IPS-18a (cell line): ENCODE measurements around the gene EGLN3.

Experiments
- H3K27ac ChIP-seq: one replicate; pipeline ENCODE4 v1.5.1; 2013; ENCODE audit warnings: low read length
- H3K27me3 ChIP-seq: one replicate; pipeline ENCODE4 v1.6.1; 2013; ENCODE audit warnings: mild to moderate bottlenecking, low read length; ENCODE audit not compliant: control insufficient read depth, insufficient read depth
- H3K36me3 ChIP-seq: one replicate; pipeline ENCODE4 v1.6.1; 2013; ENCODE audit warnings: low read depth, low read length; ENCODE audit not compliant: control insufficient read depth
- H3K4me1 ChIP-seq: one replicate; pipeline ENCODE4 v1.6.1; 2013; ENCODE audit warnings: low read depth, low read length; ENCODE audit not compliant: control insufficient read depth
- H3K4me3 ChIP-seq: one replicate; pipeline ENCODE4 v1.5.1; 2013; ENCODE audit warnings: low read length
- H3K9ac ChIP-seq: one replicate; pipeline ENCODE4 v1.6.1; 2013; ENCODE audit warnings: mild to moderate bottlenecking, low read length, moderate library complexity
- H3K9me3 ChIP-seq: one replicate; pipeline ENCODE4 v1.6.1; 2013; ENCODE audit warnings: low read depth, low read length; ENCODE audit not compliant: control insufficient read depth

The EGLN3 gene

GRCh38 chr14:33950320-33951182 is at the start of gene EGLN3:
TSS of gene EGLN3 (minus strand) at chr14:33951074. CDS start at chr14:33950752, 322 bp downstream.
- H3K4me1 ChIP-seq, result peaks cover 20% of the 10 kb centered on the region
- H3K9me3 ChIP-seq, result no peaks in the 10 kb centered on the region
- peak within 1 kb of the TSS; percentile 7 for H3K27ac ChIP-seq
- no peaks in the 10 kb centered on the region for H3K36me3 ChIP-seq
- H3K9ac ChIP-seq, result peak within 1 kb of the TSS; percentile 35
- peaks cover 26% of the 10 kb centered on the region for H3K27me3 ChIP-seq
- H3K4me3 ChIP-seq, result peak within 1 kb of the TSS; percentile 72

GRCh38 chr14:34000396-34000795 is 49.5 kb upstream of the EGLN3 start:
- no peaks in the 10 kb centered on the region for H3K9me3 ChIP-seq
- H3K4me3 ChIP-seq, result no peak overlapping the region
- no peak overlapping the region for H3K9ac ChIP-seq
- H3K36me3 ChIP-seq, result no peaks in the 10 kb centered on the region
- H3K27me3 ChIP-seq, result no peaks in the 10 kb centered on the region
- H3K27ac ChIP-seq, result no peak overlapping the region
- H3K4me1 ChIP-seq, result no peaks in the 10 kb centered on the region

- no peaks in the 10 kb centered on the region for H3K36me3 ChIP-seq
- H3K9me3 ChIP-seq, result no peaks in the 10 kb centered on the region
- no peak overlapping the region for H3K27ac ChIP-seq
- no peak overlapping the region for H3K9ac ChIP-seq
- no peaks in the 10 kb centered on the region for H3K4me1 ChIP-seq
- H3K27me3 ChIP-seq, result no peaks in the 10 kb centered on the region
- no peak overlapping the region for H3K4me3 ChIP-seq
Measured at GRCh38 chr14:33999771-34000291, 49.0 kb upstream of the EGLN3 start.

GRCh38 chr14:33997611-33998010 is 46.7 kb upstream of the EGLN3 start:
- Histone ChIP-seq H3K36me3 (no peaks in the 10 kb centered on the region), H3K27me3 (no peaks in the 10 kb centered on the region), H3K9ac (no peak overlapping the region), H3K4me3 (no peak overlapping the region), H3K4me1 (no peaks in the 10 kb centered on the region), H3K27ac (no peak overlapping the region), H3K9me3 (no peaks in the 10 kb centered on the region)

GRCh38 chr14:33996462-33996861 is 45.6 kb upstream of the EGLN3 start:
- no peak overlapping the region for H3K27ac ChIP-seq
- no peak overlapping the region for H3K9ac ChIP-seq
- no peaks in the 10 kb centered on the region for H3K36me3 ChIP-seq
- H3K27me3 ChIP-seq, result no peaks in the 10 kb centered on the region
- H3K4me1 ChIP-seq, result no peaks in the 10 kb centered on the region
- H3K4me3 ChIP-seq, result no peak overlapping the region
- H3K9me3 ChIP-seq, result no peaks in the 10 kb centered on the region

- H3K27ac ChIP-seq, result no peak overlapping the region
- no peak overlapping the region for H3K9ac ChIP-seq
- H3K4me3 ChIP-seq, result no peak overlapping the region
- H3K4me1 ChIP-seq, result no peaks in the 10 kb centered on the region
- H3K27me3 ChIP-seq, result no peaks in the 10 kb centered on the region
- no peaks in the 10 kb centered on the region for H3K36me3 ChIP-seq
- no peaks in the 10 kb centered on the region for H3K9me3 ChIP-seq
Measured at GRCh38 chr14:33993246-33993645, 42.4 kb upstream of the EGLN3 start.

GRCh38 chr14:33992274-33993007 is 41.6 kb upstream of the EGLN3 start:
- H3K27ac ChIP-seq, result no peak overlapping the region
- no peak overlapping the region for H3K9ac ChIP-seq
- no peaks in the 10 kb centered on the region for H3K27me3 ChIP-seq
- no peaks in the 10 kb centered on the region for H3K36me3 ChIP-seq
- no peaks in the 10 kb centered on the region for H3K4me1 ChIP-seq
- no peak overlapping the region for H3K4me3 ChIP-seq
- no peaks in the 10 kb centered on the region for H3K9me3 ChIP-seq

- Histone ChIP-seq H3K27me3 (no peaks in the 10 kb centered on the region), H3K4me1 (no peaks in the 10 kb centered on the region), H3K36me3 (no peaks in the 10 kb centered on the region), H3K9ac (no peak overlapping the region), H3K27ac (no peak overlapping the region), H3K9me3 (no peaks in the 10 kb centered on the region), H3K4me3 (no peak overlapping the region)
Measured at GRCh38 chr14:33990790-33991189, 39.9 kb upstream of the EGLN3 start.

GRCh38 chr14:33987565-33988080 is 36.7 kb upstream of the EGLN3 start:
- H3K4me1 ChIP-seq, result no peaks in the 10 kb centered on the region
- no peak overlapping the region for H3K27ac ChIP-seq
- H3K36me3 ChIP-seq, result no peaks in the 10 kb centered on the region
- no peak overlapping the region for H3K4me3 ChIP-seq
- H3K9ac ChIP-seq, result no peak overlapping the region
- H3K27me3 ChIP-seq, result no peaks in the 10 kb centered on the region
- H3K9me3 ChIP-seq, result no peaks in the 10 kb centered on the region

GRCh38 chr14:33986804-33987203 is 35.9 kb upstream of the EGLN3 start:
- Histone ChIP-seq H3K36me3 (no peaks in the 10 kb centered on the region), H3K9ac (no peak overlapping the region), H3K27ac (no peak overlapping the region), H3K4me3 (no peak overlapping the region), H3K4me1 (no peaks in the 10 kb centered on the region), H3K27me3 (no peaks in the 10 kb centered on the region), H3K9me3 (no peaks in the 10 kb centered on the region)

- no peak overlapping the region for H3K9ac ChIP-seq
- H3K27ac ChIP-seq, result no peak overlapping the region
- H3K4me3 ChIP-seq, result no peak overlapping the region
- no peaks in the 10 kb centered on the region for H3K36me3 ChIP-seq
- H3K9me3 ChIP-seq, result no peaks in the 10 kb centered on the region
- no peaks in the 10 kb centered on the region for H3K27me3 ChIP-seq
- H3K4me1 ChIP-seq, result no peaks in the 10 kb centered on the region
Measured at GRCh38 chr14:33985242-33985641, 34.4 kb upstream of the EGLN3 start.
